ENCODE results near the gene SPEG.

SPEG gene

GRCh38 chr2:219532378-219532649, 97.7 kb downstream of the SPEG start:
- DNase-seq (ENCODE audit: low read depth): no peak
- no peak overlapping the region for H3K4me3 ChIP-seq (ENCODE audit: control insufficient read depth, low read depth, low read length)
- no peak for TF ChIP-seq CTCF (IDR thresholded peaks at IDR 0.05; ENCODE audit: control insufficient read depth, insufficient read depth, low read depth, low read length, missing control alignments)

- no peak for DNase-seq (ENCODE audit: low read depth)
- H3K4me3 ChIP-seq (ENCODE audit: control insufficient read depth, low read depth, low read length): no peak overlapping the region
- TF ChIP-seq CTCF (IDR thresholded peaks at IDR 0.05; ENCODE audit: control insufficient read depth, insufficient read depth, low read depth, low read length, missing control alignments): no peak
Observed at GRCh38 chr2:219533930-219534661, 99.5 kb downstream of the SPEG start.

- TF ChIP-seq CTCF (IDR thresholded peaks at IDR 0.05; ENCODE audit: control insufficient read depth, insufficient read depth, low read depth, low read length, missing control alignments): no peak
- DNase-seq (ENCODE audit: low read depth): no peak
- no peak overlapping the region for H3K4me3 ChIP-seq (ENCODE audit: control insufficient read depth, low read depth, low read length)
Observed at GRCh38 chr2:219536425-219536824, 101.8 kb downstream of the SPEG start.

- H3K4me3 ChIP-seq (ENCODE audit: control insufficient read depth, low read depth, low read length): no peak overlapping the region
- no peak for TF ChIP-seq CTCF (IDR thresholded peaks at IDR 0.05; ENCODE audit: control insufficient read depth, insufficient read depth, low read depth, low read length, missing control alignments)
- no peak for DNase-seq (ENCODE audit: low read depth)
Observed at GRCh38 chr2:219536967-219537366, 102.3 kb downstream of the SPEG start.

GRCh38 chr2:219537657-219538488, 103.2 kb downstream of the SPEG start:
- H3K4me3 ChIP-seq (ENCODE audit: control insufficient read depth, low read depth, low read length): no peak overlapping the region
- no peak for DNase-seq (ENCODE audit: low read depth)
- no peak for TF ChIP-seq CTCF (IDR thresholded peaks at IDR 0.05; ENCODE audit: control insufficient read depth, insufficient read depth, low read depth, low read length, missing control alignments)

GRCh38 chr2:219538504-219538951, 103.9 kb downstream of the SPEG start:
- DNase-seq (ENCODE audit: low read depth): no peak
- no peak for TF ChIP-seq CTCF (IDR thresholded peaks at IDR 0.05; ENCODE audit: control insufficient read depth, insufficient read depth, low read depth, low read length, missing control alignments)

More at GRCh38 chr2:219538504-219538951, 103.9 kb downstream of the SPEG start:
- no peak overlapping the region for H3K4me3 ChIP-seq (ENCODE audit: control insufficient read depth, low read depth, low read length)

Measured in AG09309 (cell line).